ENCODE data around the gene TNNT1.

DNA sequence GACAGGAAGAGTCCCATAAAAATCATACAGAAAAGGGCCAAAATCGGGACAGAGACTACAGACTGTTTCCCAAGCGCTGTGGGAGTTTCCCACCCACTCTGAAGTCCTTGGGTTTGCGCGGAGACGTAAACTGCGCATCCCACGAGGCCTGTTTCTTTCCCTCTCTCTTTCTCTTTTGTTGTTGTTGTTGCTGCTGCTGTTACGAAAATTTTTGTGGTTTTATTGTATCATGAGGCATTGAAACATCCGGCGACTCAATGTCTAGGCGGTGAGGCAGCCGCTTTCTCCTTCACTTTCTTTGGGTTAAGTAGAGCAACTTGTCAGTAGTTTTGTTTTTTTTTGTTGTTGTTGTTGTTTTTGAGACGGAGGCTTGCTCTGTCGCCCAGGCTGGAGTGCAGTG is 30.0 kb downstream of the TNNT1 start:
- no peak for TF ChIP-seq CTCF (IDR thresholded peaks at IDR 0.05; ENCODE audit: low read depth, low read length)
- no peak for TF ChIP-seq EZH2phosphoT487 (IDR thresholded peaks at IDR 0.05; ENCODE audit: low read depth)
